Measurements from ENCODE around the gene SIAH1. TPM values are rescaled to one million over a fixed set of nuclear protein-coding genes. Genes with fewer than 3 reads are reported as not detected.

SIAH1 gene
- total and polyA plus RNA-seq, 9 donors, result 24.3 to 36.4 (median 27.3) TPM

GRCh38 chr16:48433116-48433849, 48.1 kb upstream of the SIAH1 start:
- no peak for DNase-seq
- H3K9me3 ChIP-seq, result no peaks in the 10 kb centered on the region
- H3K36me3 ChIP-seq, result no peaks in the 10 kb centered on the region
- H3K4me3 ChIP-seq, result no peak overlapping the region
- no peaks in the 10 kb centered on the region for H3K27me3 ChIP-seq
- peaks cover 5% of the 10 kb centered on the region for H3K4me1 ChIP-seq (ENCODE audit: insufficient read depth)
- intact Hi-C loops (cut with DNase I), result no loop called here
- H3K27ac ChIP-seq, result no peak overlapping the region
- 92 to 93% (median 92%) methylated on average over 18 of the region's 18 CpGs for WGBS, 3 donors
- TF ChIP-seq POLR2A (IDR thresholded peaks at IDR 0.05) (no peak), EP300 (IDR thresholded peaks at IDR 0.05) (no peak)
- TF ChIP-seq, protein P1, sequence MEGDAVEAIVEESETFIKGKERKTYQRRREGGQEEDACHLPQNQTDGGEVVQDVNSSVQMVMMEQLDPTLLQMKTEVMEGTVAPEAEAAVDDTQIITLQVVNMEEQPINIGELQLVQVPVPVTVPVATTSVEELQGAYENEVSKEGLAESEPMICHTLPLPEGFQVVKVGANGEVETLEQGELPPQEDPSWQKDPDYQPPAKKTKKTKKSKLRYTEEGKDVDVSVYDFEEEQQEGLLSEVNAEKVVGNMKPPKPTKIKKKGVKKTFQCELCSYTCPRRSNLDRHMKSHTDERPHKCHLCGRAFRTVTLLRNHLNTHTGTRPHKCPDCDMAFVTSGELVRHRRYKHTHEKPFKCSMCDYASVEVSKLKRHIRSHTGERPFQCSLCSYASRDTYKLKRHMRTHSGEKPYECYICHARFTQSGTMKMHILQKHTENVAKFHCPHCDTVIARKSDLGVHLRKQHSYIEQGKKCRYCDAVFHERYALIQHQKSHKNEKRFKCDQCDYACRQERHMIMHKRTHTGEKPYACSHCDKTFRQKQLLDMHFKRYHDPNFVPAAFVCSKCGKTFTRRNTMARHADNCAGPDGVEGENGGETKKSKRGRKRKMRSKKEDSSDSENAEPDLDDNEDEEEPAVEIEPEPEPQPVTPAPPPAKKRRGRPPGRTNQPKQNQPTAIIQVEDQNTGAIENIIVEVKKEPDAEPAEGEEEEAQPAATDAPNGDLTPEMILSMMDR (IDR thresholded peaks at IDR 0.05), result no peak

DNA sequence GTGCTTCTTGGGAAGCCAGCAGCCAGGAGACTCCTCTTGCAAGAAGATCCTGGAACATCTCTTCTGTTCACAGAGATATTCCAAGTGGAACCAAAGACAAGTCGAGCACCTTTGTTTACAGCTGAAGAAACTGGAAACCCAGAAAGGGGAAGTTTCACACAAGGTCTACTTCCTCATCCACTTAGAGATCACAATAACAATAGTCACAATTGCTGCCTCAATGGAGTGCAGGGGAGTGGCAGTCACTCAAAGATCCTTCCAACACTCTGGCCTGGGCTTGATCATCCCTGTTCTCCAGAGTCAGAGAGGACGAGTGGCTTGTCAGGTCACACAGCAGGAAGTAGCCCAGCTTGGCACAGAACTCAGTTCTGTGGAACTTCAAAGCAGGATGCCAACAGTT, 46.9 kb upstream of the SIAH1 start:
- H3K4me3 ChIP-seq, result no peak overlapping the region
- no peak for DNase-seq
- no peaks in the 10 kb centered on the region for H3K9me3 ChIP-seq
- intact Hi-C loops (cut with DNase I), result no loop called here
- no peak overlapping the region for H3K27ac ChIP-seq
- peaks cover 5% of the 10 kb centered on the region for H3K4me1 ChIP-seq (ENCODE audit: insufficient read depth)
- H3K27me3 ChIP-seq, result no peaks in the 10 kb centered on the region
- 67 to 73% (median 73%) methylated on average over 2 of the region's 2 CpGs for WGBS, 3 donors
- H3K36me3 ChIP-seq, result no peaks in the 10 kb centered on the region
- TF ChIP-seq POLR2A (IDR thresholded peaks at IDR 0.05), result no peak
- TF ChIP-seq, protein P1 (IDR thresholded peaks at IDR 0.05), result no peak
- TF ChIP-seq EP300 (IDR thresholded peaks at IDR 0.05), result no peak

DNA sequence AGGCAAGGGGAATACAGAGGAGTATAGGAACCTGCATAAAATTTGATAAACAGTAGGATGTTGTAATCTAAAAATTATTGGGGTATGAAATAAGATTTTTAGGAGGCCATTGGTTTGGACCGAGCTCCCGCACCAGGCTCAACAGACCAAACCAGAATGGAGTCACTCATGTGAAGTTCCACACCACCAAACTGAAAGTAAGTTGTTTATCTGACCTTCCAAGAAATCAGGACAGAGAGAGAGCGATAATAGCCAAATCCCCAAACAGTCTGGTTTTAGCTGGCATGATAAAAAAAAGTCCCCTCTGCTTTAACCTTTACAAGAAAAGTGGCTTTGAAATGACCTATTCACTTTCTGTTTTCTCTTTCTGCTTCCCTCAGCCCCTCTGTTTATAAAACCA, 45.7 kb upstream of the SIAH1 start:
- intact Hi-C loops (cut with DNase I), result no loop called here
- no peaks in the 10 kb centered on the region for H3K9me3 ChIP-seq
- no peak overlapping the region for H3K27ac ChIP-seq
- no peak for DNase-seq
- peaks cover 3% of the 10 kb centered on the region for H3K4me1 ChIP-seq (ENCODE audit: insufficient read depth)
- WGBS, 3 donors, result 82 to 92% (median 92%) methylated on average over 3 of the region's 3 CpGs
- H3K36me3 ChIP-seq, result no peaks in the 10 kb centered on the region
- H3K4me3 ChIP-seq, result no peak overlapping the region
- TF ChIP-seq EP300 (IDR thresholded peaks at IDR 0.05) (no peak), POLR2A (IDR thresholded peaks at IDR 0.05) (no peak)
- TF ChIP-seq, protein P1 (IDR thresholded peaks at IDR 0.05), result no peak
- H3K27me3 ChIP-seq, result no peaks in the 10 kb centered on the region

DNA sequence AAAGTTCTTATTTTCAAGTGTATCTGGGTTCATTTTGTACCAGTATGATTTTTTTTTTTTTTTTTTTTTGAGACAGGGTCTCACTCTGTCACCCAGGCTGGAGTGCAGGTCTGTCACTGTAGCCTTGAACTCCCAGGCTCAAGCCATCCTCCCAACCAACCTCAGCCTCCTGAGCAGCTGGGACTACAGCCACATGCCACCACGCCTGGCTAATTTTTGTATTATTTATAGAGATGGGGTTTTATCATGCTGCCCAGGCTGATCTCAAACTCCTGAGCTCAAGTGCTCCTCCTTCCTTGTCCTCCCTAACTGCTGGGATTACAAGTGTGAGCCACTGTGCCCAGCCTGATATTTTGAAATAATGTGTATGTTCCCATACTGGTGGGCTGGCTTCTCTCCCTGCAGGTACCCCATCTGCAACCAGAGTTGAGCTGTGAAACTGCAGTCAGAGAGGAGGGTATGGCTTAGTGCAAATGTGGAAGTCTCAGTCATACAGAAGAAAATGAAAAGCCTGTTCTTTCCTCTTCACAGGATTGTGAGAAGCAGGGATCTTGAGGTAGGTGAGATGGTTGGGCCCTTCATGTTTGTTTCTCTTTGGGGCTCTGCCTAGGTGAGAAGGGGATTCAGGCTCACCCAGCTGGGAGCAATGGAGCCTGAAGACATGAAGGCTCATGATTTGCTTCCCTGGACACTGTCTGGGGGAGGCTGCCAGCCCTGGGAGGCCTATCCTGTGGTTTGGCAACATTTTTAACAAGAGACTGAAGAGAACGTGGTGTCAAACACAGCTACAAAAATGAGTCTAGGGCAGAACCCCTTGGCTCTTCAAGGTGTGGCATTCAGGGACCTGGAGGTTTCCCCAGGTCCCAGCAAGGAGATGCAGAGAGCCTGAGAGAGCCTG, 41.3 kb upstream of the SIAH1 start:
- Histone ChIP-seq H3K27me3 (no peaks in the 10 kb centered on the region), H3K27ac (no peak overlapping the region), H3K4me3 (no peak overlapping the region), H3K36me3 (no peaks in the 10 kb centered on the region), H3K9me3 (no peaks in the 10 kb centered on the region), H3K4me1 (ENCODE audit: insufficient read depth) (no peaks in the 10 kb centered on the region)
- no peak for DNase-seq
- TF ChIP-seq, protein P1 (IDR thresholded peaks at IDR 0.05), result no peak
- TF ChIP-seq POLR2A (IDR thresholded peaks at IDR 0.05) (no peak), EP300 (IDR thresholded peaks at IDR 0.05) (no peak)
- intact Hi-C loops (cut with DNase I), result no loop called here
- 53 to 60% (median 57%) methylated on average over 2 of the region's 2 CpGs for WGBS, 3 donors
